OCI-LY3 (cell line): ENCODE results near the gene AQP1.

Experiments
- H2AFZ ChIP-seq: fragments of 200-600, 300-600 bp; shearing (Covaris generic); 2 replicates; pipeline ENCODE4 v1.6.0; 2014; ENCODE audit warnings: antibody characterized with exemption, low read depth, low read length
- H3K27ac ChIP-seq: fragments of 200-600, 300-600 bp; sonication (generic); 2 replicates; pipeline ENCODE4 v1.5.1; 2014; ENCODE audit warnings: mild to moderate bottlenecking, low read length, moderate library complexity, mixed read lengths
- H3K27me3 ChIP-seq: fragments of 200-600, 300-600 bp; sonication (generic); 2 replicates; pipeline ENCODE4 v1.6.1; 2014; ENCODE audit warnings: low read depth, low read length, mixed read lengths
- H3K36me3 ChIP-seq: fragments of 200-600, 300-600 bp; sonication (generic); replicated peaks from 2 replicates; pipeline ENCODE3; 2014; ENCODE audit warnings: low read depth, low read length, mixed read lengths
- H3K4me1 ChIP-seq: fragments of 300-600, 200-600 bp; sonication (generic); 2 replicates; pipeline ENCODE4 v1.6.1; 2014; ENCODE audit warnings: low read length, mixed read lengths
- H3K4me2 ChIP-seq: fragments of 200-600, 300-600 bp; sonication (generic); 2 replicates; pipeline ENCODE4 v1.6.1; 2014; ENCODE audit warnings: low read length, mixed read lengths
- H3K4me3 ChIP-seq: fragments of 300-600, 200-600 bp; sonication (generic); 2 replicates; pipeline ENCODE4 v1.5.1; 2014; ENCODE audit warnings: antibody characterized with exemption, mild to moderate bottlenecking, low read length, moderate library complexity
- H3K79me2 ChIP-seq: fragments of 300-600, 200-600 bp; shearing (Covaris generic); 2 replicates; pipeline ENCODE4 v1.6.1; 2014; ENCODE audit warnings: mild to moderate bottlenecking, low read length, mixed read lengths
- H3K9ac ChIP-seq: fragments of 300-600, 200-600 bp; shearing (Covaris generic); 2 replicates; pipeline ENCODE4 v1.6.0; 2014; ENCODE audit warnings: mild to moderate bottlenecking, low read length, moderate library complexity
- H3K9me3 ChIP-seq: fragments of 200-600, 300-600 bp; shearing (Covaris generic); 2 replicates; pipeline ENCODE4 v1.6.1; 2014; ENCODE audit warnings: low read length, mixed read lengths; ENCODE audit not compliant: insufficient read depth
- H4K20me1 ChIP-seq: fragments of 200-600, 300-600 bp; sonication (generic); 2 replicates; pipeline ENCODE4 v1.6.1; 2016; ENCODE audit warnings: low read length, mixed read lengths; ENCODE audit not compliant: insufficient read depth
- CTCF ChIP-seq: fragments of 200-600, 300-600 bp; sonication (generic); IDR thresholded peaks from 2 replicates; pipeline ENCODE4 v1.5.1; 2014; ENCODE audit warnings: antibody characterized with exemption, low read length, low read depth
- EZH2phosphoT487 ChIP-seq: fragments of 200-600 bp; shearing (Covaris generic); IDR thresholded peaks from 2 replicates; pipeline ENCODE4 v1.6.1; 2018; ENCODE audit warnings: antibody characterized with exemption, mixed run types, low read depth

AQP1 gene

GRCh38 chr7:30931929-30932540 lies 20.4 kb downstream of the AQP1 start:
- H3K9me3 ChIP-seq, result no peaks in the 10 kb centered on the region
- no peaks in the 10 kb centered on the region for H3K4me1 ChIP-seq
- H3K79me2 ChIP-seq, result no peaks in the 10 kb centered on the region
- no peaks in the 10 kb centered on the region for H4K20me1 ChIP-seq
- no peak overlapping the region for H2AFZ ChIP-seq
- TF ChIP-seq EZH2phosphoT487 (no peak), CTCF (no peak)
- no peaks in the 10 kb centered on the region for H3K36me3 ChIP-seq
- no peak overlapping the region for H3K27ac ChIP-seq
- H3K4me3 ChIP-seq, result no peak overlapping the region
- no peaks in the 10 kb centered on the region for H3K27me3 ChIP-seq
- H3K4me2 ChIP-seq, result no peak overlapping the region
- H3K9ac ChIP-seq, result no peak overlapping the region

GRCh38 chr7:30932562-30932961 lies 20.9 kb downstream of the AQP1 start:
- Histone ChIP-seq H3K27ac (no peak overlapping the region), H3K27me3 (no peaks in the 10 kb centered on the region), H3K79me2 (no peaks in the 10 kb centered on the region), H2AFZ (no peak overlapping the region), H3K9me3 (no peaks in the 10 kb centered on the region), H3K4me3 (no peak overlapping the region), H3K4me2 (no peak overlapping the region), H4K20me1 (no peaks in the 10 kb centered on the region), H3K36me3 (no peaks in the 10 kb centered on the region), H3K4me1 (no peaks in the 10 kb centered on the region), H3K9ac (no peak overlapping the region)
- TF ChIP-seq EZH2phosphoT487 (no peak), CTCF (no peak)

- Histone ChIP-seq H4K20me1 (no peaks in the 10 kb centered on the region), H3K4me3 (no peak overlapping the region), H3K27me3 (no peaks in the 10 kb centered on the region), H2AFZ (no peak overlapping the region), H3K9me3 (no peaks in the 10 kb centered on the region), H3K9ac (no peak overlapping the region), H3K36me3 (no peaks in the 10 kb centered on the region), H3K4me2 (no peak overlapping the region), H3K4me1 (no peaks in the 10 kb centered on the region), H3K79me2 (no peaks in the 10 kb centered on the region), H3K27ac (no peak overlapping the region)
- TF ChIP-seq CTCF (no peak), EZH2phosphoT487 (no peak)
Observed at GRCh38 chr7:30933124-30933974, 21.7 kb downstream of the AQP1 start.

- H3K9ac ChIP-seq, result no peak overlapping the region
- H3K9me3 ChIP-seq, result no peaks in the 10 kb centered on the region
- no peak overlapping the region for H3K27ac ChIP-seq
- H3K36me3 ChIP-seq, result no peaks in the 10 kb centered on the region
- TF ChIP-seq EZH2phosphoT487, result no peak
- no peak for TF ChIP-seq CTCF
- no peak overlapping the region for H3K4me3 ChIP-seq
- H3K79me2 ChIP-seq, result no peaks in the 10 kb centered on the region
- no peaks in the 10 kb centered on the region for H4K20me1 ChIP-seq
- H3K4me2 ChIP-seq, result no peak overlapping the region
- no peaks in the 10 kb centered on the region for H3K4me1 ChIP-seq
- H3K27me3 ChIP-seq, result peaks cover 2% of the 10 kb centered on the region; the same call in 1 of the 2 replicates
- no peak overlapping the region for H2AFZ ChIP-seq
Observed at GRCh38 chr7:30934225-30934624, 22.6 kb downstream of the AQP1 start.
